Activated T-cell treated with anti-CD3 and anti-CD28 coated beads, Interleukin-2, amount 50 U/mL, for 24 hours (primary cell): ENCODE data around the gene RAB3C.

Experiments
- DNase-seq: peaks from one replicate; pipeline ENCODE4 v3.0.0-alpha.2; 2020
- H3K27ac Mint-ChIP-seq: 2 replicates; pipeline ENCODE4 v1.8.0; 2020; ENCODE audit warnings: mild to moderate bottlenecking, mixed read lengths
- H3K27me3 Mint-ChIP-seq: 2 replicates; pipeline ENCODE4 v1.8.0; 2020; ENCODE audit warnings: mixed read lengths
- H3K36me3 Mint-ChIP-seq: 2 replicates; pipeline ENCODE4 v1.8.0; 2020; ENCODE audit warnings: low read depth, mixed read lengths
- H3K4me1 Mint-ChIP-seq: 2 replicates; pipeline ENCODE4 v1.8.0; 2020; ENCODE audit warnings: low read depth, mixed read lengths
- H3K4me3 Mint-ChIP-seq: 2 replicates; pipeline ENCODE4 v1.8.0; 2020; ENCODE audit warnings: mild to moderate bottlenecking, moderate library complexity, mixed read lengths
- H3K9me3 Mint-ChIP-seq: 2 replicates; pipeline ENCODE4 v1.8.0; 2020; ENCODE audit warnings: mixed read lengths

RAB3C gene

GRCh38 chr5:58714046-58714445 is 131.2 kb downstream of the RAB3C start:
- H3K36me3 Mint-ChIP-seq, result no peaks in the 10 kb centered on the region
- no peak for DNase-seq
- H3K27ac Mint-ChIP-seq, result no peak overlapping the region

GRCh38 chr5:58715997-58716656 is 133.3 kb downstream of the RAB3C start:
- Mint-ChIP-seq H3K27ac (no peak overlapping the region), H3K4me3 (no peak overlapping the region), H3K9me3 (peaks cover 6% of the 10 kb centered on the region), H3K36me3 (no peaks in the 10 kb centered on the region), H3K27me3 (peaks cover 4% of the 10 kb centered on the region), H3K4me1 (no peaks in the 10 kb centered on the region)
- no peak for DNase-seq

More at GRCh38 chr5:58714046-58714445, 131.2 kb downstream of the RAB3C start:
- Mint-ChIP-seq H3K27me3 (peaks cover 10% of the 10 kb centered on the region), H3K9me3 (peaks cover 6% of the 10 kb centered on the region), H3K4me3 (no peak overlapping the region), H3K4me1 (no peaks in the 10 kb centered on the region)

- no peaks in the 10 kb centered on the region for H3K36me3 Mint-ChIP-seq
- H3K9me3 Mint-ChIP-seq, result peaks cover 6% of the 10 kb centered on the region
- no peak overlapping the region for H3K27ac Mint-ChIP-seq
- H3K4me1 Mint-ChIP-seq, result no peaks in the 10 kb centered on the region
- H3K27me3 Mint-ChIP-seq, result peaks cover 3% of the 10 kb centered on the region
- DNase-seq, result no peak
- H3K4me3 Mint-ChIP-seq, result no peak overlapping the region
These were observed 133.8 kb downstream of the RAB3C start for GRCh38 chr5:58716713-58717112.

- Mint-ChIP-seq H3K36me3 (no peaks in the 10 kb centered on the region), H3K4me3 (no peak overlapping the region), H3K27me3 (peaks cover 3% of the 10 kb centered on the region), H3K4me1 (no peaks in the 10 kb centered on the region), H3K9me3 (peaks cover 6% of the 10 kb centered on the region), H3K27ac (no peak overlapping the region)
- DNase-seq, result no peak
These were observed 134.6 kb downstream of the RAB3C start for GRCh38 chr5:58717303-58718007.

GRCh38 chr5:58718269-58718978 is 135.5 kb downstream of the RAB3C start:
- Mint-ChIP-seq H3K36me3 (no peaks in the 10 kb centered on the region), H3K4me1 (no peaks in the 10 kb centered on the region), H3K27ac (no peak overlapping the region), H3K9me3 (peaks cover 6% of the 10 kb centered on the region), H3K4me3 (no peak overlapping the region), H3K27me3 (peaks cover 6% of the 10 kb centered on the region)
- no peak for DNase-seq

- no peak for DNase-seq
- peaks cover 6% of the 10 kb centered on the region for H3K9me3 Mint-ChIP-seq
- H3K4me3 Mint-ChIP-seq, result no peak overlapping the region
- H3K36me3 Mint-ChIP-seq, result no peaks in the 10 kb centered on the region
- H3K27ac Mint-ChIP-seq, result no peak overlapping the region
- H3K4me1 Mint-ChIP-seq, result no peaks in the 10 kb centered on the region
- H3K27me3 Mint-ChIP-seq, result peaks cover 6% of the 10 kb centered on the region
These were observed 139.3 kb downstream of the RAB3C start for GRCh38 chr5:58722160-58722559.

GRCh38 chr5:58724992-58725391 is 142.1 kb downstream of the RAB3C start:
- Mint-ChIP-seq H3K4me1 (no peaks in the 10 kb centered on the region), H3K27ac (no peak overlapping the region), H3K9me3 (peaks cover 6% of the 10 kb centered on the region), H3K27me3 (peaks cover 8% of the 10 kb centered on the region), H3K4me3 (no peak overlapping the region), H3K36me3 (no peaks in the 10 kb centered on the region)
- DNase-seq, result no peak

- Mint-ChIP-seq H3K27me3 (peaks cover 5% of the 10 kb centered on the region), H3K4me1 (no peaks in the 10 kb centered on the region), H3K9me3 (no peaks in the 10 kb centered on the region), H3K27ac (no peak overlapping the region), H3K36me3 (no peaks in the 10 kb centered on the region), H3K4me3 (no peak overlapping the region)
- no peak for DNase-seq
These were observed 148.8 kb downstream of the RAB3C start for GRCh38 chr5:58731641-58732040.

- H3K9me3 Mint-ChIP-seq, result no peaks in the 10 kb centered on the region
- no peak overlapping the region for H3K4me3 Mint-ChIP-seq
- H3K4me1 Mint-ChIP-seq, result no peaks in the 10 kb centered on the region
- H3K27ac Mint-ChIP-seq, result no peak overlapping the region
- DNase-seq, result no peak
- H3K36me3 Mint-ChIP-seq, result no peaks in the 10 kb centered on the region
- peaks cover 6% of the 10 kb centered on the region for H3K27me3 Mint-ChIP-seq
These were observed 152.8 kb downstream of the RAB3C start for GRCh38 chr5:58735637-58736036.

GRCh38 chr5:58736214-58736613 is 153.3 kb downstream of the RAB3C start:
- no peak for DNase-seq
- Mint-ChIP-seq H3K4me3 (no peak overlapping the region), H3K36me3 (no peaks in the 10 kb centered on the region), H3K27ac (no peak overlapping the region), H3K9me3 (no peaks in the 10 kb centered on the region), H3K27me3 (peaks cover 6% of the 10 kb centered on the region), H3K4me1 (no peaks in the 10 kb centered on the region)

GRCh38 chr5:58737671-58738070 is 154.8 kb downstream of the RAB3C start:
- H3K9me3 Mint-ChIP-seq, result no peaks in the 10 kb centered on the region

GRCh38 chr5:58738336-58738735 is 155.5 kb downstream of the RAB3C start:
- no peak for DNase-seq
- no peaks in the 10 kb centered on the region for H3K9me3 Mint-ChIP-seq
- H3K4me3 Mint-ChIP-seq, result no peak overlapping the region
- H3K27me3 Mint-ChIP-seq, result peaks cover 3% of the 10 kb centered on the region
- H3K36me3 Mint-ChIP-seq, result no peaks in the 10 kb centered on the region
- no peak overlapping the region for H3K27ac Mint-ChIP-seq
- no peaks in the 10 kb centered on the region for H3K4me1 Mint-ChIP-seq

More at GRCh38 chr5:58737671-58738070, 154.8 kb downstream of the RAB3C start:
- peaks cover 3% of the 10 kb centered on the region for H3K27me3 Mint-ChIP-seq
- DNase-seq, result no peak
- no peaks in the 10 kb centered on the region for H3K36me3 Mint-ChIP-seq
- no peaks in the 10 kb centered on the region for H3K4me1 Mint-ChIP-seq
- H3K27ac Mint-ChIP-seq, result no peak overlapping the region
- H3K4me3 Mint-ChIP-seq, result no peak overlapping the region

- H3K36me3 Mint-ChIP-seq, result no peaks in the 10 kb centered on the region
- H3K27me3 Mint-ChIP-seq, result peaks cover 3% of the 10 kb centered on the region
- H3K27ac Mint-ChIP-seq, result no peak overlapping the region
- no peak overlapping the region for H3K4me3 Mint-ChIP-seq
- H3K4me1 Mint-ChIP-seq, result no peaks in the 10 kb centered on the region
- no peaks in the 10 kb centered on the region for H3K9me3 Mint-ChIP-seq
- DNase-seq, result no peak
These were observed 156.2 kb downstream of the RAB3C start for GRCh38 chr5:58739051-58739450.

GRCh38 chr5:58740956-58741355 is 158.1 kb downstream of the RAB3C start:
- Mint-ChIP-seq H3K4me3 (no peak overlapping the region), H3K36me3 (no peaks in the 10 kb centered on the region), H3K4me1 (no peaks in the 10 kb centered on the region), H3K9me3 (no peaks in the 10 kb centered on the region), H3K27ac (no peak overlapping the region), H3K27me3 (peaks cover 3% of the 10 kb centered on the region)
- DNase-seq, result no peak

- Mint-ChIP-seq H3K4me3 (no peak overlapping the region), H3K27me3 (no peaks in the 10 kb centered on the region), H3K4me1 (no peaks in the 10 kb centered on the region), H3K36me3 (no peaks in the 10 kb centered on the region), H3K27ac (no peak overlapping the region), H3K9me3 (no peaks in the 10 kb centered on the region)
- no peak for DNase-seq
These were observed 162.5 kb downstream of the RAB3C start for GRCh38 chr5:58745350-58745749.
